SK-N-SH (cell line): ENCODE measurements around the gene EXOC4. TPM values are rescaled to one million over a fixed set of nuclear protein-coding genes. Genes with fewer than 3 reads are reported as not detected.

Source experiments
- CTCF ChIA-PET: fragments of 300-600, 350-600 bp; formaldehyde crosslinking; extraction: SDS; loops from one replicate; lab custom pipeline; 2021; lab: Yijun Ruan, JAX
- POLR2A ChIA-PET: fragments of 350-600 bp; sonication (Branson Sonifier 250); formaldehyde crosslinking; extraction: SDS; loops from one replicate; lab custom pipeline; 2020; ENCODE audit warnings: antibody characterized with exemption, inconsistent platforms; lab: Yijun Ruan, JAX
- DNase-seq: peaks from one replicate; pipeline ENCODE4 v3.0.0; 2012
- H2AFZ ChIP-seq: fragments of 200-600 bp; sonication (generic); 2 replicates; pipeline ENCODE4 v1.8.1; 2016; ENCODE audit warnings: antibody characterized with exemption, mild to moderate bottlenecking, low read depth
- H3F3A ChIP-seq: fragments of 200-600 bp; sonication (generic); replicated peaks from 2 replicates; pipeline ENCODE3; 2016; ENCODE audit warnings: antibody characterized with exemption, mild to moderate bottlenecking; ENCODE audit not compliant: insufficient read depth
- H3K27ac ChIP-seq, 2 experiments: fragments of 200-500 bp in 1 of 2; fragments of 200-600 bp in 1 of 2; sonication (Bioruptor generic) in 1 of 2; sonication (generic), shearing (Covaris generic) in 1 of 2; 2 replicates each; pipeline versions ENCODE4 v1.5.1 to v1.6.1; 2014 to 2016; ENCODE audit warnings: low read depth in 2 of 2, inconsistent platforms in 1 of 2, low read length in 1 of 2, mild to moderate bottlenecking in 1 of 2, mixed read lengths in 1 of 2
- H3K27me3 ChIP-seq: fragments of 200-600 bp; sonication (generic), shearing (Covaris generic); 2 replicates; pipeline ENCODE4 v1.6.1; 2016; ENCODE audit warnings: mixed run types; ENCODE audit not compliant: insufficient read depth
- H3K36me3 ChIP-seq, 2 experiments: fragments of 200-500 bp in 1 of 2; fragments of 200-600 bp in 1 of 2; sonication (Bioruptor generic) in 1 of 2; sonication (generic) in 1 of 2; replicated peaks in 1 of 2; 2 replicates each; pipeline versions ENCODE3 to v1.5.1; 2014 to 2016; ENCODE audit warnings: low read length in 1 of 2, mild to moderate bottlenecking in 1 of 2; ENCODE audit not compliant: insufficient read depth in 2 of 2, control insufficient read depth in 1 of 2
- H3K4me1 ChIP-seq, 2 experiments: fragments of 200-500 bp in 1 of 2; fragments of 200-600 bp in 1 of 2; sonication (Bioruptor generic) in 1 of 2; sonication (generic), shearing (Covaris generic) in 1 of 2; 2 replicates each; pipeline versions ENCODE4 v1.5.1 to v1.6.1; 2014 to 2016; ENCODE audit warnings: low read depth in 1 of 2, low read length in 1 of 2, mixed run types in 1 of 2; ENCODE audit not compliant: insufficient read depth in 2 of 2, control insufficient read depth in 1 of 2
- H3K4me2 ChIP-seq: fragments of 200-600 bp; sonication (generic), shearing (Covaris generic); 2 replicates; pipeline ENCODE4 v1.6.1; 2017; ENCODE audit warnings: mixed run types
- H3K4me3 ChIP-seq, 2 experiments: fragments of 200-500 bp in 1 of 2; fragments of 200-600 bp in 1 of 2; sonication (Bioruptor generic) in 1 of 2; sonication (generic), shearing (Covaris generic) in 1 of 2; 2 replicates each; pipeline versions ENCODE4 v1.5.1 to v1.8.1; 2014 to 2016; ENCODE audit warnings: low read depth in 2 of 2, inconsistent platforms in 1 of 2, low read length in 1 of 2, mild to moderate bottlenecking in 1 of 2, mixed read lengths in 1 of 2, moderate library complexity in 1 of 2
- H3K79me2 ChIP-seq: fragments of 200-600 bp; sonication (generic); 2 replicates; pipeline ENCODE4 v1.8.1; 2017; ENCODE audit warnings: mild to moderate bottlenecking; ENCODE audit not compliant: insufficient read depth
- H3K9ac ChIP-seq: fragments of 200-600 bp; sonication (generic); 2 replicates; pipeline ENCODE4 v1.6.1; 2017; ENCODE audit warnings: mixed run types
- H3K9me2 ChIP-seq: fragments of 200-600 bp; sonication (generic); 2 replicates; pipeline ENCODE4 v1.6.1; 2017; ENCODE audit warnings: mixed run types
- H3K9me3 ChIP-seq: fragments of 200-600 bp; sonication (generic); 2 replicates; pipeline ENCODE4 v1.6.1; 2017; ENCODE audit warnings: mixed run types, mild to moderate bottlenecking, moderate library complexity
- H4K20me1 ChIP-seq: fragments of 200-600 bp; sonication (generic); 2 replicates; pipeline ENCODE4 v1.6.1; 2017; ENCODE audit warnings: mild to moderate bottlenecking, mixed run types; ENCODE audit not compliant: insufficient read depth
- CTCF ChIP-seq: fragments of 200-600 bp; sonication (generic); IDR thresholded peaks from 2 replicates; pipeline ENCODE4 v1.6.1; 2017; ENCODE audit warnings: antibody characterized with exemption, mild to moderate bottlenecking, moderate library complexity
- FOXM1 ChIP-seq: IDR thresholded peaks from 2 replicates; pipeline ENCODE4 v1.4.0; 2012; ENCODE audit warnings: low read depth, mild to moderate bottlenecking
- JUND ChIP-seq: IDR thresholded peaks from 2 replicates; pipeline ENCODE4 v1.4.0; 2012
- MAX ChIP-seq: IDR thresholded peaks from 2 replicates; pipeline ENCODE4 v1.4.0; 2012; ENCODE audit warnings: low read depth
- MEF2A ChIP-seq: IDR thresholded peaks from 2 replicates; pipeline ENCODE4 v1.4.0; 2012; ENCODE audit warnings: low read depth, borderline replicate concordance
- MXI1 ChIP-seq: IDR thresholded peaks from 2 replicates; pipeline ENCODE4 v1.6.1; 2012; ENCODE audit warnings: mild to moderate bottlenecking, low read depth, low read length, improper control_type of control experiment
- SIN3A ChIP-seq: IDR thresholded peaks from 2 replicates; pipeline ENCODE4 v1.6.1; 2012; ENCODE audit warnings: low read depth, mild to moderate bottlenecking, low read length, moderate library complexity, borderline replicate concordance
- USF2 ChIP-seq: fragments of 150-350 bp; IDR thresholded peaks from 2 replicates; pipeline ENCODE4 v1.6.1; 2017; ENCODE audit warnings: antibody characterized with exemption, low read length, low read depth, borderline replicate concordance
- WGBS: methylation state at CpG from one replicate; pipeline ENCODE4 v1.1.6; 2017; ENCODE audit warnings: low lambda C conversion rate; 5-methylcytosine and 5-hydroxymethylcytosine counted together
- polyA plus RNA-seq, 3 experiments: library from polyadenylated mRNA; depleted of rRNA; stranded (reverse); fragments of >200 nt; gene quantifications; 2 replicates each; pipeline ENCODE4 v1.2.3, GENCODE V29; 2012
- TF ChIP-seq, protein P1 (sequence below): IDR thresholded peaks from 2 replicates; pipeline ENCODE4; 2012
- TF ChIP-seq, protein P2 (sequence below): IDR thresholded peaks from 2 replicates; pipeline ENCODE4 v1.4.0; 2012; ENCODE audit warnings: low read depth, borderline replicate concordance

The EXOC4 gene
- polyA plus RNA-seq, 1 of the 3 experiments (the other 2 are of a cell fraction) = 37.3 TPM

DNA sequence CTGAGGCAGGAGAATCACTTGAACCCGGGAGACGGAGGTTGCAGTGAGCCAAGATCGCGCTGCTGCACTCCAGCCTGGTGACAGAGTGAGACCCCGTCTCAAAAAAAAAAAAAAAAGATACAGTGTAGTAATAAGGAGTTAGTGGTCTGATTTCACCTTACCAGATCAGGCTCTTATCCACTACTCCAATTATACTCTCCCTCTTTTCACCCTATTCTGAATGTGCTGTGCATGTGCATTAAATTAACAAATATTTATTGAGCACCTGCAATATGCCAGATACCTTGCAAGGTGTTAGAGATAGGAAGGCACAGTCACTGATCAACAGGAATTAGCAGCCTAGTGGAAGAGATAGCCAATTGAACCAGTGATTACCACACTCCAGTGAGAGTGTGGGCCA lies 632.3 kb downstream of the EXOC4 start (continued):
- no peak for TF ChIP-seq JUND
- TF ChIP-seq, protein P1, sequence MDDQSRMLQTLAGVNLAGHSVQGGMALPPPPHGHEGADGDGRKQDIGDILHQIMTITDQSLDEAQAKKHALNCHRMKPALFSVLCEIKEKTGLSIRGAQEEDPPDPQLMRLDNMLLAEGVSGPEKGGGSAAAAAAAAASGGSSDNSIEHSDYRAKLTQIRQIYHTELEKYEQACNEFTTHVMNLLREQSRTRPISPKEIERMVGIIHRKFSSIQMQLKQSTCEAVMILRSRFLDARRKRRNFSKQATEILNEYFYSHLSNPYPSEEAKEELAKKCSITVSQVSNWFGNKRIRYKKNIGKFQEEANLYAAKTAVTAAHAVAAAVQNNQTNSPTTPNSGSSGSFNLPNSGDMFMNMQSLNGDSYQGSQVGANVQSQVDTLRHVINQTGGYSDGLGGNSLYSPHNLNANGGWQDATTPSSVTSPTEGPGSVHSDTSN = no peak

DNA sequence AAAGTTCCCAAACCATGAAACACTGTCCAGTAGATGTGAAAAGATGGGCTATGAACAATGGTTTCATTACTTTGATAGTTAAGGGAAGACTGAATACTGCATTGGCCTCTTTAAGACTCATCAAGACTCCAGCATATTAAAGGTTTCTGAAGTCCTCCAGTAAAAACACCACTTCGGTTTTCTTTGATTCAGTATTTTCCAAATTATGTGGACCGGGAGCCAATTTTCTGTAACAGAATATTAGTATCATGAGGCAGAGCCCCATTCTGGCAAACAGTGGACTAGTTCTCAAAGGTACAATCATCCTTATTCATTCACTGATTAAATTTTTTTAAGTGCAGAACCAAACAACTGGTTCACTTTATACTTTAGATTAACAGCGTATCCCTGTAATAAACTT lies 633.2 kb downstream of the EXOC4 start:
- no peaks in the 10 kb centered on the region for H4K20me1 ChIP-seq
- H3K9me2 ChIP-seq = no peaks in the 10 kb centered on the region
- H3K4me1 ChIP-seq = peaks cover 7 to 15% of the 10 kb centered on the region in 2 experiments; a peak in 3 of 4 replicates
- H3K4me3 ChIP-seq = no peak overlapping the region
- H3K27me3 ChIP-seq = no peaks in the 10 kb centered on the region
- no peak overlapping the region for H3K9ac ChIP-seq
- no peaks in the 10 kb centered on the region for H3K36me3 ChIP-seq
- no peaks in the 10 kb centered on the region for H3F3A ChIP-seq
- peak overlapping the region in 1 of 2 experiments; percentile 91; a peak in 2 of 4 replicates for H3K27ac ChIP-seq
- WGBS = 93% methylated on average over 3 of the region's 3 CpGs
- TF ChIP-seq FOXM1 = no peak
- TF ChIP-seq, protein P2, sequence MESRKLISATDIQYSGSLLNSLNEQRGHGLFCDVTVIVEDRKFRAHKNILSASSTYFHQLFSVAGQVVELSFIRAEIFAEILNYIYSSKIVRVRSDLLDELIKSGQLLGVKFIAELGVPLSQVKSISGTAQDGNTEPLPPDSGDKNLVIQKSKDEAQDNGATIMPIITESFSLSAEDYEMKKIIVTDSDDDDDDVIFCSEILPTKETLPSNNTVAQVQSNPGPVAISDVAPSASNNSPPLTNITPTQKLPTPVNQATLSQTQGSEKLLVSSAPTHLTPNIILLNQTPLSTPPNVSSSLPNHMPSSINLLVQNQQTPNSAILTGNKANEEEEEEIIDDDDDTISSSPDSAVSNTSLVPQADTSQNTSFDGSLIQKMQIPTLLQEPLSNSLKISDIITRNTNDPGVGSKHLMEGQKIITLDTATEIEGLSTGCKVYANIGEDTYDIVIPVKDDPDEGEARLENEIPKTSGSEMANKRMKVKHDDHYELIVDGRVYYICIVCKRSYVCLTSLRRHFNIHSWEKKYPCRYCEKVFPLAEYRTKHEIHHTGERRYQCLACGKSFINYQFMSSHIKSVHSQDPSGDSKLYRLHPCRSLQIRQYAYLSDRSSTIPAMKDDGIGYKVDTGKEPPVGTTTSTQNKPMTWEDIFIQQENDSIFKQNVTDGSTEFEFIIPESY = no peak
- no peak for TF ChIP-seq MXI1
- no peak for TF ChIP-seq MAX
- no peak for TF ChIP-seq USF2
- TF ChIP-seq CTCF = no peak
- no peak for TF ChIP-seq MEF2A
- no peak for TF ChIP-seq SIN3A
- no peak for DNase-seq
- CTCF ChIA-PET = no interaction called here
- POLR2A ChIA-PET = no interaction called here
- no peak overlapping the region for H2AFZ ChIP-seq
- H3K4me2 ChIP-seq = no peak overlapping the region
- H3K9me3 ChIP-seq = no peaks in the 10 kb centered on the region
- H3K79me2 ChIP-seq = no peaks in the 10 kb centered on the region
